DOHH2 (cell line): ENCODE results near the gene MYOF.
"Not testable (repeated sequence)": the region's sequence is repeated elsewhere in the genome, so short reads cannot be mapped to it uniquely, and the experiment has no call there.

Experiments
- H3F3A ChIP-seq: fragments of 200-600 bp; sonication (generic), shearing (Covaris generic); 2 replicates; pipeline ENCODE4 v1.6.0; 2016; ENCODE audit warnings: antibody characterized with exemption, mild to moderate bottlenecking; ENCODE audit not compliant: control insufficient read depth, insufficient read depth
- H3K27ac ChIP-seq: fragments of 200-600 bp; sonication (generic); 2 replicates; pipeline ENCODE4 v1.5.1; 2014; ENCODE audit warnings: low read depth, mild to moderate bottlenecking, low read length, moderate library complexity
- H3K27me3 ChIP-seq: fragments of 200-600 bp; sonication (generic); 2 replicates; pipeline ENCODE4 v1.6.1; 2014; ENCODE audit warnings: mild to moderate bottlenecking, low read length, mixed read lengths; ENCODE audit not compliant: control insufficient read depth
- H3K36me3 ChIP-seq: fragments of 200-600 bp; sonication (generic); 2 replicates; pipeline ENCODE4 v1.6.1; 2014; ENCODE audit warnings: mild to moderate bottlenecking, low read length, moderate library complexity, mixed read lengths; ENCODE audit not compliant: control insufficient read depth
- H3K4me1 ChIP-seq: fragments of 200-600 bp; sonication (generic); 2 replicates; pipeline ENCODE4 v1.6.1; 2014; ENCODE audit warnings: mild to moderate bottlenecking, low read length, mixed read lengths; ENCODE audit not compliant: control insufficient read depth
- H3K4me2 ChIP-seq: fragments of 200-600 bp; sonication (generic); 2 replicates; pipeline ENCODE4 v1.6.0; 2014; ENCODE audit warnings: mild to moderate bottlenecking, low read length, moderate library complexity
- H3K4me3 ChIP-seq: fragments of 200-600 bp; sonication (generic); 2 replicates; pipeline ENCODE4 v1.5.1; 2014; ENCODE audit warnings: mild to moderate bottlenecking, low read length, mixed read lengths
- H3K79me2 ChIP-seq: fragments of 200-600 bp; sonication (generic); 2 replicates; pipeline ENCODE4 v1.6.1; 2014; ENCODE audit warnings: mild to moderate bottlenecking, low read length, mixed read lengths; ENCODE audit not compliant: control insufficient read depth
- H3K9me2 ChIP-seq: fragments of 200-600 bp; sonication (generic); replicated peaks from 2 replicates; pipeline ENCODE4 v1.6.1; 2014; ENCODE audit warnings: mild to moderate bottlenecking, low read length, mixed read lengths; ENCODE audit not compliant: control insufficient read depth
- H3K9me3 ChIP-seq: fragments of 200-600 bp; sonication (generic); 2 replicates; pipeline ENCODE4 v1.6.1; 2014; ENCODE audit warnings: antibody characterized with exemption, low read length, mixed read lengths; ENCODE audit not compliant: control insufficient read depth, insufficient read depth
- H4K20me1 ChIP-seq: fragments of 200-600 bp; sonication (generic); 2 replicates; pipeline ENCODE4 v1.6.0; 2014; ENCODE audit warnings: low read depth, mild to moderate bottlenecking, antibody characterized with exemption, low read length, moderate library complexity; ENCODE audit not compliant: control insufficient read depth, insufficient read depth
- EZH2phosphoT487 ChIP-seq: fragments of 200-600 bp; sonication (generic); IDR thresholded peaks from 2 replicates; pipeline ENCODE4 v1.6.1; 2017; ENCODE audit warnings: borderline replicate concordance, mild to moderate bottlenecking, antibody characterized with exemption, low read length, moderate library complexity, mixed read lengths
- TF ChIP-seq, protein P1 (sequence below): fragments of 200-600 bp; sonication (generic); IDR thresholded peaks from one replicate; pipeline ENCODE4 v1.5.1; 2014; ENCODE audit warnings: antibody characterized with exemption, mild to moderate bottlenecking, low read depth, low read length; ENCODE audit not compliant: poor library complexity, severe bottlenecking

Gene MYOF

DNA sequence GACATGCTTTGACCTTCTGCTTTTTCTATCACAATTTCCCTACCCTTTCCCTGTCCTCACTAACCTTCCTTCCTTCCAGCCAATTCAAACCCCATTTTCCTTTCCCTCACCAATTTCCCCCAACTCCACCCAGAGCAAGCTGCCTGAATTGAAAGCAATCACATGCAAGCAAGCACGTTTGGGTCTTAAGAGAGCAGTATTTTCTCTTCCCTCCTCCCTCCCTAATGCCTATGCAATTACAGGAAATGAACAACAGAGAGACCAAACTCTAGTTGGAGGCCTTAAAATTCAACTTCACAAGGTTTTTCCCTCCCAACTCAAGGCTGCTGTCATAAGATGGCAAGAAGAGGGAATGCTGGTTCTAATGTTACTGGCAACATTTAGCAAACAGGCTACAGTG lies 117.2 kb downstream of the MYOF start:
- H4K20me1 ChIP-seq = no peaks in the 10 kb centered on the region
- no peaks in the 10 kb centered on the region for H3K4me1 ChIP-seq
- H3K9me2 ChIP-seq = no peaks in the 10 kb centered on the region
- H3K36me3 ChIP-seq = no peaks in the 10 kb centered on the region
- H3K27me3 ChIP-seq = peaks cover 9% of the 10 kb centered on the region
- no peaks in the 10 kb centered on the region for H3K9me3 ChIP-seq
- H3F3A ChIP-seq = no peaks in the 10 kb centered on the region
- no peak overlapping the region for H3K27ac ChIP-seq
- no peak overlapping the region for H3K4me3 ChIP-seq
- no peaks in the 10 kb centered on the region for H3K79me2 ChIP-seq
- TF ChIP-seq EZH2phosphoT487 = no peak
- TF ChIP-seq, protein P1, sequence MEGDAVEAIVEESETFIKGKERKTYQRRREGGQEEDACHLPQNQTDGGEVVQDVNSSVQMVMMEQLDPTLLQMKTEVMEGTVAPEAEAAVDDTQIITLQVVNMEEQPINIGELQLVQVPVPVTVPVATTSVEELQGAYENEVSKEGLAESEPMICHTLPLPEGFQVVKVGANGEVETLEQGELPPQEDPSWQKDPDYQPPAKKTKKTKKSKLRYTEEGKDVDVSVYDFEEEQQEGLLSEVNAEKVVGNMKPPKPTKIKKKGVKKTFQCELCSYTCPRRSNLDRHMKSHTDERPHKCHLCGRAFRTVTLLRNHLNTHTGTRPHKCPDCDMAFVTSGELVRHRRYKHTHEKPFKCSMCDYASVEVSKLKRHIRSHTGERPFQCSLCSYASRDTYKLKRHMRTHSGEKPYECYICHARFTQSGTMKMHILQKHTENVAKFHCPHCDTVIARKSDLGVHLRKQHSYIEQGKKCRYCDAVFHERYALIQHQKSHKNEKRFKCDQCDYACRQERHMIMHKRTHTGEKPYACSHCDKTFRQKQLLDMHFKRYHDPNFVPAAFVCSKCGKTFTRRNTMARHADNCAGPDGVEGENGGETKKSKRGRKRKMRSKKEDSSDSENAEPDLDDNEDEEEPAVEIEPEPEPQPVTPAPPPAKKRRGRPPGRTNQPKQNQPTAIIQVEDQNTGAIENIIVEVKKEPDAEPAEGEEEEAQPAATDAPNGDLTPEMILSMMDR = no peak
- no peak overlapping the region for H3K4me2 ChIP-seq

DNA sequence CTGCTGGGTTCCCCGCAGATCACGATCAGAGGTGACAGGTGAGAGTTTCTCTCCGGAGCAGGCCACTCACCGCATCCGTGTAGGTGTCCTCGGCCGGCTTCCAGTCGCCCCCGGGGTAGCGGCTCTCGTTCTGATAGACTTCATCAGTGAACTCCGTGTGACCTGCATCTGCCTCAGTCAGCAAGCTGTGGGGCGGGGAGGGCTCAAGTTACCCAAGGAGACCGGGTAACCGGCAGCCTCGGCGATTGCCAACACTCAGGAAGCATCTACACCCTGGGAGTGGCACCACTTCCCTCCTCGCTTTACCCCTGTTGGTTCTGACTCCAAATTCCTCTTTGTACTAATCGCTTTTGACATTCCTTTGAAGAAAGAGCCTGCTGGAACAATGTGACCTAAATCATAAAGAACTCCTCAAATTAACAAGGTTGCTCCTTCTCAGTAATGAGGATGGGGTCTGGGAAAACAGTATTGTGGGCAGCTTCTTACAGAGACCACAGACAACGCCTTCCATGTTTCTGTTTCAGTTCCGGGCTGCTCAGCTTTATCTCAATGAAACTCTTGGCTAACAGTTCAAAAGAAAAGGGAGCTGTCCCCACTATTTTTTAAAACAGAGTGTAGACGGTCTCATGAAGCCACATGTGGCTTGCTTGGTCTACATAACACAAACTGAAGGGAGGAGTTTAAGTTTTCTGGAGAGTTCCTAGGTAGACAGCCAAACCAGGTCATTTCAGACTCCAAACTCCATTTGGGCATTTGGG lies 118.1 kb downstream of the MYOF start:
- no peaks in the 10 kb centered on the region for H4K20me1 ChIP-seq
- TF ChIP-seq, protein P1 = no peak
- no peak for TF ChIP-seq EZH2phosphoT487
- H3K9me2 ChIP-seq = no peaks in the 10 kb centered on the region
- H3K9me3 ChIP-seq = no peaks in the 10 kb centered on the region
- no peaks in the 10 kb centered on the region for H3K79me2 ChIP-seq
- no peaks in the 10 kb centered on the region for H3K36me3 ChIP-seq
- no peak overlapping the region for H3K27ac ChIP-seq
- no peaks in the 10 kb centered on the region for H3F3A ChIP-seq
- no peaks in the 10 kb centered on the region for H3K4me1 ChIP-seq
- peaks cover 6% of the 10 kb centered on the region for H3K27me3 ChIP-seq
- no peak overlapping the region for H3K4me3 ChIP-seq
- no peak overlapping the region for H3K4me2 ChIP-seq

DNA sequence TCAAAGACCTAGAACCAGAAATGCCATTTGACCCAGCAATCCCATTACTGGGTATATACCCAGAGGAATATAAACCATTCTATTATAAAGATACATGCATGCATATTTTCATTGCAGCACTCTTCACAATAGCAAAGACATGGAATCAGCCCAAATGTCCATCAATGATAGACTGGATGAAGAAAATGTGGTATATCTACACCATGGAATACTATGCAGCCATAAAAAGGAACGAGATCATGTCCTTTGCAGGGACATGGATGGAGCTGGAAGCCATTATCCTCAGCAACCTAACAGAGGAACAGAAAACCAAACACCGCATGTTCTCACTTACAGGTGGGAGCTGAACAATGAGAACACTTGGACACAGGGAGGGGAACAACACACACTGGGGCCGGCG lies 123.7 kb downstream of the MYOF start:
- H3K79me2 ChIP-seq, H3K4me1 ChIP-seq, H3K36me3 ChIP-seq, H3F3A ChIP-seq, H4K20me1 ChIP-seq, H3K27ac ChIP-seq, H3K4me2 ChIP-seq, H3K4me3 ChIP-seq, H3K9me3 ChIP-seq, H3K9me2 ChIP-seq: not testable (repeated sequence)
- H3K27me3 ChIP-seq = peaks cover 16% of the 10 kb centered on the region

DNA sequence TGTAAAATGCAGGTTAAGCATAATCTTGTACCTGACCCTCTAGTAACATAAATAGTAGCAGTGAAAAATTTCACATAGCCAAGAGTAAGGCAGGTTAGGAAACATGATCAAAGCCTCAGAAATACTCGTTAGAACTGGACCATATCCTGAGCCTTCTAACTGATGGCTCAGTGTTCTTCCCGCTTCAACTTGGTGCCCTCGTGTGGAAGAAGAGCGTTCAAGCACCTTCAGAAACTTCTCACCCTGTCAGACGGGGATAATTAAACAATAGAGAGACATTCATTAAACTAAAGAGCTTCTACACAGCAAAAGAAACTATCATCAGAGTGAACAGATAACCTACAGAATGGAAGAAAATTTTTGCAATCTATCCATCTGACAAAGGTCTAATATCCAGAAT lies 124.5 kb downstream of the MYOF start:
- H3K4me3 ChIP-seq = no peak overlapping the region
- TF ChIP-seq, protein P1 = peak; percentile 66
- TF ChIP-seq EZH2phosphoT487 = no peak
- H3K9me3 ChIP-seq = no peaks in the 10 kb centered on the region
- H3K36me3 ChIP-seq = no peaks in the 10 kb centered on the region
- H3K4me2 ChIP-seq = no peak overlapping the region
- peaks cover 16% of the 10 kb centered on the region for H3K27me3 ChIP-seq
- no peaks in the 10 kb centered on the region for H3K9me2 ChIP-seq
- H3K4me1 ChIP-seq = peaks cover 5% of the 10 kb centered on the region; the same call in 1 of the 2 replicates
- no peaks in the 10 kb centered on the region for H3F3A ChIP-seq
- no peaks in the 10 kb centered on the region for H4K20me1 ChIP-seq
- no peak overlapping the region for H3K27ac ChIP-seq
- no peaks in the 10 kb centered on the region for H3K79me2 ChIP-seq
